GM18511 (cell line): ENCODE results near the gene PBX1.

Experiments
- ATAC-seq: cut with Tn5 transposase; IDR thresholded peaks from one replicate; pipeline ENCODE4 v1.9.1; 2021; ENCODE audit warnings: mild to moderate bottlenecking, moderate library complexity; ENCODE audit not compliant: unreplicated experiment

Gene PBX1

DNA sequence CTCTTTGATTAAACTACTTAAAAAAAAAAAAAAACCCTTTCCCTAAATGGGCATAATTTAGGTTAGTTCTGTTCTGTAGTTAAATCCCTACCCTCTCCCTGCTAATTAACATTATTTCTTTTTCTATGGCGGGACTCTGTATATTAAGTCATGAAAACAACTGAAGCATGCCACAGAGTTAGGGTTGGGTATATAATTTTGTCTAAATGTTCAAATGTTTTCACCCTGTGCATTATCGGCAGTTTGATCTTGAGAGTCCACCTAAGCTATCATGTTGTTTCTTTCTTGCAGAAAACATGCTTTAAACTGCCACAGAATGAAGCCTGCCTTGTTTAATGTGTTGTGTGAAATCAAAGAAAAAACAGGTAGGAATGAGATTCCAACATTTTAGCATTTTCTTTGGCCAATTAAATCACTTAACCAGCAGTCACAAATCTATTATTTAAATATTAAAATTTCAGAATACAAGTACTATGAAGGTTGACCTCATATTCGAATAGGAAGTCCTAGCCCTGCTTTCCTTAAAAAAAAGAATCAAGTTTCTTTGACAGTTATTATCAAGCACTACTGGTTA, 4.0 kb downstream of the PBX1 start:
- no peak for ATAC-seq

DNA sequence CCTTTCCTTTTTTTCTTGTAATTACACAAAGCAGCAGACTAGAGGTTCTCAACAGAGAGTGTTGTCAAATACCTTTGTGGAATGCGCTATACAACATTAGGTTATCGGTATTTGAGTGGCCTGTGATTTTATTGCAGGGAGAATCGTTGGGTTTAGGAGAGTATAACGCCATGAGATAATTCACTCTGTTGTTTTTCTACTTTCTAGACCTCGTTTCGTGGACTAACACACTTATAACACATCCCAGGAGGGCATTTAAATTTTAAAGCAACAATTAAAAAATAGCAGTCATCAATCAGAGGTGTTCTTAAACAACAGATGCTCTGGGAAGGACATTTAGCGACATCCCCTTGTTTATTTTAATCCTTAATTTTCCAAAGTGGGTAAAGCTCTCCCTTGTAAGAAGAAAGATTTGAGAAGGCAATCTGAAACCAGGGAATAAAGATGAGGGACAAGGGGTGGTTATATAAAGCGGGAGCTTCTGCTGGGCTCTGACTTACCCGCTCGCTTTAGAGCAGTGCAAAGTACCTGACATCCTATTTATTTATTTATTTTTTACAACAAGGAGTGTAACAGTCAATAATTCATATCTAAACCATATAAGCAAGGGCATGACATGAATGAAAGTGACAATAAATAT, 4.9 kb downstream of the PBX1 start:
- no peak for ATAC-seq

GRCh38 chr1:164564378-164564777, 5.4 kb downstream of the PBX1 start:
- ATAC-seq, result no peak

- no peak for ATAC-seq
Measured at GRCh38 chr1:164565357-164565756, 6.4 kb downstream of the PBX1 start.

- ATAC-seq, result no peak
Measured at GRCh38 chr1:164567774-164568173, 8.8 kb downstream of the PBX1 start.

DNA sequence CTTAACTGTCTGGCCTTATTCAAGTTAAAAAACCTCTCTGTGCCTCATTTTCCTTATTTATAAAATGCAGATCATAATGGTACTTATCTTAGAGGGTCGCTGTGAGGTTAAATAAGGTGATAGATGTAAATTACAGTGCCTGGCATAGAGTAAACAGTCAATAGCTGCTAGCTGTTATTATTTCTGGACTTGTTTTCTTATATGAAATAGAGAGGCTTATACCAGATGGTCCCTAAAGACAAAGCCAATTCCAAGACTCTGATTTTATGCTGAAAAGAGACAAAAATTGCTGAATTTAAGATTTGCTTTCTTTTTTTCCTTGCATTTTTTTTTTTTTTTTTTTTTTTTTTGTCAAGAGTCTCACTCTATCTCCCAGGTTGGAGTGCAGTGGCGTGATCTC, 10.3 kb downstream of the PBX1 start:
- ATAC-seq, result no peak

GRCh38 chr1:164569866-164570265, 10.9 kb downstream of the PBX1 start:
- no peak for ATAC-seq

DNA sequence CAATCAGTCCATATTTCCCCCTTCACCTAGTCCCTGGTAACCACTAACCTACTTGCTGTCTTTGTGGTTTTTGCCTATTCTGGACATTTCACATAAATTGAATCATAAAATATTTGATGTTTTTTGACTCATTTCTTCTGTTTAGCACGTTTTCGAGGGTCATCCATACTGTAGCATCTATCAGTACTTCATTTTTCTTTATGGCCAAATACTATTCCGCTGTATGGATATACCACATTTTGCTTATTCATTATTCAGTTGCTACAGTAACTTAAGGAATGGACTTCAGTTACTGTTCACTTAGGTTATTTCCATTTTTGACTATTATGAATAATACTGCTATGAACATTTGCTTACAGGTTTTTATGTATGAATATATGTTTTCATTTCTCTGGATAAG, 12.3 kb downstream of the PBX1 start:
- no peak for ATAC-seq

DNA sequence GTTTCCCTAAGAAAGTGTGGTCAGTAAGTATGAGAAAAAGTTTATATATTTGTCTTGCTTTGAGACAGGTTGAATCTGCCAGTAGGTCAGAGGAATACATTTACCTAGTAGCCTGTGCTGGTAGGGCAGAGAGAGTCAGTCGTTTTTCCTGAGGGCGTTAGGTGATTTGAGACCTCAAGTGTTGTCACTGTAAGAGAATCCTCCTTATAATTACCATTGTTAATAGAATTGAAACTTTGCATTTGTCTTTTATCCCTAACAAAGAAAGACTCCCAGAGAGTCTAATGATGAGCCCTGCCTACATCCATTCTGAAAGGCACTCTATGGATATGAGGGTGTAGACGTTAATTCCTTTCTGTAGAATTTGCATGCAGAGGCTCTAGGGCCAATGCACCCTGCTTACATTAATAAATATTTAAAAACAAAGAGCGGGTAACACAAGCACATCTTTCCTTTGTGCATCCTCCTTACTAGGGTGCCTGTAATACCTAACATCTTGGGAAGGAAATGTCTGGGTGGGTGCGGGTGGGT, 16.4 kb downstream of the PBX1 start:
- no peak for ATAC-seq

DNA sequence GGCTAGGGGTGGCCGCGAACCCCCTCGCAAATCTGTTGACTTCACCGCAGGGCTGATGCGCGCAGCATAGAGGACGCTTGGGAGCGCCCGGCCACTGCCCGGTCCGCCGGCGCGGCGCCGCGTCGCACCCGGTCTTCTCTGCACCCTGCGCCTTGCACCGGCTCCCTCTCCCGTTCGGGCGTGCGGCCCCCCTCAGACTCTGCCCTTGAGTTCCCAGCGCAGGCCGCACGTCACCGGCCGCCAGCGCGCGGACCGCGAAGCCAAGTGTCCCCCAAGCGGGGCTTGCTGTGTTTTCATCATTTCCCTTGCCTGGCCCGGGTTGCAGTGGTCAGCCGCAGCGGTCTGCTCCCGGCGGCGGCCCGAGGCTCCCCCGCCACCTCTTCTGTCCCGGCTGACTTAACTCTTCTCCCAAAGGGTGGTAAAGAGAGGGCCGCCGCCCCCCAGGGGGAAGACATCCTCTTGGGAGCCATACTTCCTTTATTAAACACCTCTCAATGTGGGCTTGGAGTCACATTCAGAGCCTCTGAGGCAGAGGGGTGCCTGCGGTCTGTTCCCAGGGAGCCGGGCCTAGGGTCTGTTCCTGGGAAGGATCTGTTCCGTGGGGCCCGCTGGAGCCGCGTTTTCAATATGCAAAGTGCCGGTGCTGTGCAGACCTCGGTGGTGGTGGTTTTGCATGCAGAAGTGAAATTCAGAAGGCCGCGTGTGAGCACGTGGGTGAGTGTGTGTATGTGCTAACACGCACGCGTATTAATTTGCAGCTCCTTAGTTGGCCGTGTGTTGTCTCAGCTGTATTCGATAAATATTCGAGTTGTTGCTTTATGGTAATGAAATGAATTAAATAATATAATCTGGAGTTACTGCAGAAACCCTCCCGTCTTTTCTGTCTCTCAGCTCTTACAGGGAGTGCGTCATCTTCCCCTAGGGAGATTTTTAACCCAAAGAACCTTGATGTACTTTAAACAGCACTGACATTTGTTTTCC, 17.6 kb downstream of the PBX1 start:
- ATAC-seq, result no peak

DNA sequence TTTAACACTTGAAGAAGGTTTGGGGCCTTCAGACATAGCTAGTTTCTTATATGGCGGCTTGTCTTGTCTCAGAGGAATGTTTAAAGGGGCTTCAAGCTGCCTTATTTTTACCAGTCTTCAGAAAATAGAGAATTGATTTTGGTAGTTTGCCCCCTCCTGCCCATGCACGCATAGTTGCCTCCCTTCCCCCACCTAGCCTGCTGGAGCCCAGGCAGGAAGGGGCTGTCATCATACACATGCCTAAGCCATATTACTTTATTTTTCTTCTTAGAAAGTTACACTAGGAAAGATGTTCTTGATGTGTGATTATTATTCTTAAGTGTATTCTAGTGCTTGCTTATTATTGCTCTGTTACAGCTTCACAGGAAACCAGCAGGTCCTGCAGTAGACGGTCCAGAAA, 18.3 kb downstream of the PBX1 start:
- no peak for ATAC-seq

- ATAC-seq, result no peak
Measured at GRCh38 chr1:164578479-164579200, 19.7 kb downstream of the PBX1 start.

GRCh38 chr1:164579381-164579780, 20.4 kb downstream of the PBX1 start:
- no peak for ATAC-seq

GRCh38 chr1:164581762-164582161, 22.8 kb downstream of the PBX1 start:
- ATAC-seq, result no peak

- no peak for ATAC-seq
Measured at GRCh38 chr1:164583196-164583595, 24.2 kb downstream of the PBX1 start.

DNA sequence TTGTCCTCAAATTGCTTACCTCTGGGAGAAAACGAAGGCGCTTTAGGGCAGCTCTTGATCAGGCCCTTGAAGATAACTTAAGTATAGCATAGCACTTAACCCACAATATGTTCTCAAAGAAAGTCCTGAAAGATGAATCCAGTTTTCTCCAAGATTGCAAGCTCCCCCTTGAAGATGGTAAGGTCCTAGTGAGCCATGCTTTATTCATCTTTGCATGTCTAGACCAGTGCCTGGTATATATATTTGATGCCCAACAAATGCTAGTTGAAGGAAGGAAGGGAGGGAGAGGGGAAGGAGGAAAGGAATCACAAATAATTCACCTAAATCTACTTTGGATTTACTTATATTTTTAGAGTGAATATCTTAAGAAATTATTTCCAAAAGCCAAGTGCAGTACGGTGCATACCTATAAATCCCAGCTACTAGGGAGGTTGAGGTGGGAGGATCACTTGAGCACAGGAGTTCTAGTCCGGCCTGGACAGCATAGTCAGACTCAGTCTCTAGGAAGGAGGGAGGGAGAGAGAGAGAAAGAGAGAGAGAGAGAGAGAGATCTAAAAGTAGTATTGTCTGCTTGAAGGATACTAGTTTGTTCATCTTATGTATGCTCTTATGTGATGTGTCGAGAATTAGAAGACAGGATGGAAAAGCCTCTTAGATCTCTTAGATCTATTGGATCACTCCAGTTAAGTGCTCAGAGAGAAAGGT, 25.0 kb downstream of the PBX1 start:
- no peak for ATAC-seq

DNA sequence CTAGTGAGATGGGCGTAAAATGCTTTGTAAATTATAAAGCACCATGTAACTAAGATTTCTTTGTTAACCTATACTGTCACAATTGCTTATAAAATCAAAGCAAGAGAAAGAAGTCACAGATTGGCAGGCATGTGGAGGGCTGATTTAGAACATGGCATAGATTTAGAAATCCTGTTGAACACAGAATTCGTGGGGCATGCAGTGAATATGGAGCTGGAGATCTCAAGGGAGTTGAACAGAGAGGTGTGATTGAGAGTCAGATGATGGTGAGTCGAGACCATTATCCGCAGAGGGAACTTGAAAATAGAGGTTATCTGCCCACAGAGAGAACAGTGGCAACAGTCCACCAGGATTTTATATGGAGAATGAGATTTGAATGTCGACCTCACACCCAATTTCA, 27.6 kb downstream of the PBX1 start:
- ATAC-seq, result no peak

DNA sequence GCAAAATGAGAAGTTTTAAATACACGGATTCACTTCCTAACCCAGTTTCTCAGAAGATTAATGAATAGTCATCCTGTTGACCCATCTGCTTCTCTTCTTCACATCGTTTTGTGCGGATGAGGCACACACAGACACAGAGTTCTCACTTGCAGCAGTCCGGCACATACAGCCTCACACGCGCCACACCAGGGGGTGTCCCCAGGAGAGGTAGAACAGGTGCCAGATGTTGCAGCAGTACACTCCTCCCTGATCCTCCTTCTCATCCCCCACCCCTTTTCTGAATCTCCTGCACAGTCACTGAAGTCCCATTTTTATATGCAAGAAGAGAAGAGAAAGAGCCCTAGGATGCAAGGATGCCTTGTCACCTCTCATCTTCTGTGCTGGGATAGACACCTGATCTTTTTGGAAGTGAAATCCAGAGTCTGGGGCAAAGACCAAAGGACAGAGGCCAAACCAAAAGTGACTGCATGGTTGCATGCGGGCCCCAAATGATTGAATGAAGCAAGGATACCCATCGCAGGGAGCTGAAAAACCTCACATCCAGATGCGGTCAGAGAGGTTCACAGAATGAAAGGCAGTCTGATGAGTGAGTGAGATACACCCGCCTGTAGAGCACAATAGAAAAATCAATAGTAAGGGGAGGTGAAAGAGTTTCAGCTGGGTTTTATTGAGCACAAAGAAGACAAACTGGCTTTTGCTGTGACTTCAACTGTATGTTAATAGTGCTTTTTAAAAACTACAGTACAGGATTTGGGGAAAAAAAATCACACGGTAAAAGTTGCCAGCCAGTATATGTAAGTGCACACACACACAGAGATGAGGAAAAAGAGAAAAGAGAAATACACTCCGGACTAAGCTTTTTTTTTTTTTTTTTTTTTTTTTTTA, 28.9 kb downstream of the PBX1 start:
- no peak for ATAC-seq
